Measurements from ENCODE around the gene HDAC8. TPM values are rescaled to one million over a fixed set of nuclear protein-coding genes. Genes with fewer than 3 reads are reported as not detected.

HDAC8 gene
- total RNA-seq, 1 donor from 2014 or later, result 32.0 TPM

GRCh38 chrX:72299891-72300630, 272.6 kb downstream of the HDAC8 start:
- intact Hi-C loops (cut with micrococcal nuclease), result loop anchor here (5.0 kb wide), 1 partner anchor 242 kb away; no protein-coding TSS in a partner anchor

- intact Hi-C loops (cut with micrococcal nuclease), result loop anchor here (5.0 kb wide), 1 partner anchor 244 kb away; no protein-coding TSS in a partner anchor
These were observed 274.5 kb downstream of the HDAC8 start for GRCh38 chrX:72297953-72298730.

GRCh38 chrX:72296991-72297390, 275.7 kb downstream of the HDAC8 start:
- intact Hi-C loops (cut with micrococcal nuclease), result loop anchor here (5.0 kb wide), 1 partner anchor 245 kb away; no protein-coding TSS in a partner anchor

DNA sequence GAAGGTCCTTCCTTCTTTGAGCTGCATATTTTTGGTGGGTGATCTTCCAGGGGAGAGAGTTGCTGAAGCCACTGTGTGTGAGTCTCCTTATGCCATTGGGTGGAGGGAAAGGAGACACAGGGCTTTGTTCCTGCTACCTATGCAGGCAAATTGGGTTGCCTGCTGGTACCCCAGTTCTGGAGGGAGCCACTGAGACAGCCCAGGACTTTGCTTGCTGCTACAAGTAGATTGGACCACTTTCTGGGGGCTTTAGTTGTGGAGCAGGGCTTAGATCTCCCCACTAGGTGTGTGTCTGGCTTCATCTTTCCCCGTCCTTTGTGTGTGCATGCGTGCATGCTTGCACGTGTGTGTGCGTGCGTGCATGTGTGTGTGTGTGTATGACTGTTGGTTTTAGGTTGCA, 276.9 kb downstream of the HDAC8 start:
- intact Hi-C loops (cut with micrococcal nuclease), result loop anchor here (5.0 kb wide), 1 partner anchor 247 kb away; no protein-coding TSS in a partner anchor

- intact Hi-C loops (cut with micrococcal nuclease), result no loop called here
These were observed 278.1 kb downstream of the HDAC8 start for GRCh38 chrX:72294497-72294896.

- intact Hi-C loops (cut with micrococcal nuclease), result no loop called here
These were observed 290.3 kb downstream of the HDAC8 start for GRCh38 chrX:72282302-72282701.

GRCh38 chrX:72280321-72280845, 292.3 kb downstream of the HDAC8 start:
- intact Hi-C loops (cut with micrococcal nuclease), result no loop called here

Other genes starting within 250 kb of the HDAC8 start
- gene PHKA1, start 141.5 kb upstream of the HDAC8 start, total RNA-seq, result 1.8 and 2.1 TPM in 2 replicates
- not detected in 2 replicates for gene DMRTC1B, start 204.0 kb upstream of the HDAC8 start, total RNA-seq
- not detected in 2 replicates for gene FAM236B, start 209.8 kb upstream of the HDAC8 start, total RNA-seq
- not detected in 2 replicates for gene FAM236D, start 235.4 kb upstream of the HDAC8 start, total RNA-seq

Data from T-helper 1 cell treated with Interleukin-12 subunit alpha and Interleukin-12 subunit beta and Interleukin-4 antibody, amounts not matched to agents 30 ng/mL and 1 ng/mL, for 36 hours (primary cell).